Gastroesophageal sphincter (tissue), 4 donors: ENCODE results near the gene PRKAR2A. TPM values are rescaled to one million over a fixed set of nuclear protein-coding genes. Genes with fewer than 3 reads are reported as not detected.

Experiments
- ATAC-seq: fragments of 150-250 bp; one replicate; pipeline ENCODE4 v1.9.1; 2016; ENCODE audit warnings: mild to moderate bottlenecking, moderate library complexity
- H3K27ac ChIP-seq, 4 donors: fragments of 200-600 bp; sonication (generic) in 3 of 4; 1 replicate in 3 of 4; 2 replicates in 1 of 4; pipeline ENCODE4 v1.5.1; 2016 to 2019
- H3K27me3 ChIP-seq: fragments of 200-600 bp; sonication (generic); one replicate; pipeline ENCODE4 v1.5.1; 2019
- H3K36me3 ChIP-seq, 2 donors: fragments of 200-600 bp; sonication (generic); one replicate each; pipeline ENCODE4 v1.5.1; 2019; ENCODE audit warnings: control low read depth in 1 of 2
- H3K4me1 ChIP-seq, 3 donors: fragments of 200-600 bp; sonication (generic); 1 replicate in 2 of 3; 2 replicates in 1 of 3; pipeline ENCODE4 v1.5.1; 2016 to 2019; ENCODE audit warnings: control low read depth in 2 of 3
- H3K4me3 ChIP-seq, 2 donors: fragments of 200-600 bp; sonication (generic); one replicate each; pipeline ENCODE4 v1.5.1; 2019; ENCODE audit warnings: mild to moderate bottlenecking in 1 of 2, moderate library complexity in 1 of 2
- H3K9me3 ChIP-seq, 3 donors: fragments of 200-600 bp; sonication (generic); one replicate each; pipeline ENCODE4 v1.5.1; 2017 to 2019; ENCODE audit warnings: control low read depth in 2 of 3
- CTCF ChIP-seq, 4 experiments: fragments of 200-600 bp in 2 of 4; fragments of 450-650 bp in 2 of 4; sonication (generic) in 1 of 4; IDR thresholded peaks; one replicate each; pipeline ENCODE4 v1.5.1; 2017 to 2019; ENCODE audit warnings: antibody characterized with exemption in 4 of 4, mild to moderate bottlenecking in 2 of 4, moderate library complexity in 2 of 4
- EP300 ChIP-seq: sonication (generic); formaldehyde crosslinking; IDR thresholded peaks from one replicate; pipeline ENCODE4 v1.6.1; 2017; ENCODE audit warnings: antibody characterized with exemption, mild to moderate bottlenecking
- POLR2A ChIP-seq, 2 donors: fragments of 450-650 bp; IDR thresholded peaks; one replicate each; pipeline ENCODE4 v1.6.1; 2017; ENCODE audit warnings: antibody characterized with exemption in 2 of 2, mild to moderate bottlenecking in 2 of 2, moderate library complexity in 1 of 2
- POLR2AphosphoS5 ChIP-seq: sonication (generic); formaldehyde crosslinking; IDR thresholded peaks from one replicate; pipeline ENCODE4 v1.6.1; 2017; ENCODE audit warnings: antibody characterized with exemption
- WGBS, 2 donors: methylation state at CpG; one replicate each; pipeline ENCODE4 v1.1.5; 2018; ENCODE audit warnings: low coverage in 1 of 2; 5-methylcytosine and 5-hydroxymethylcytosine counted together
- total RNA-seq, 4 donors: library from RNA; depleted of rRNA; stranded (reverse); fragments of >200 nt; gene quantifications; one replicate each; pipeline ENCODE4 v1.1.0, GENCODE V29; 2016

Gene PRKAR2A
- total RNA-seq, 4 donors from 2014 or later: 33.7 to 45.0 (median 44.0) TPM

GRCh38 chr3:48877671-48878070 is 30.0 kb upstream of the PRKAR2A start:
- H3K9me3 ChIP-seq: no peaks in the 10 kb centered on the region
- 85 to 100% methylated on average over 1 to 8 of the region's 8 CpGs for WGBS, 2 donors
- no peak for ATAC-seq
- no peak overlapping the region for H3K4me3 ChIP-seq
- H3K27me3 ChIP-seq: no peaks in the 10 kb centered on the region
- H3K4me1 ChIP-seq: no peaks in the 10 kb centered on the region
- H3K27ac ChIP-seq: no peak overlapping the region
- H3K36me3 ChIP-seq: peaks cover 0 to 83% of the 10 kb centered on the region in 2 donors
- TF ChIP-seq POLR2A (IDR thresholded peaks at IDR 0.05): no peak
- no peak for TF ChIP-seq POLR2AphosphoS5
- no peak for TF ChIP-seq EP300
- TF ChIP-seq CTCF (IDR thresholded peaks at IDR 0.05): no peak

GRCh38 chr3:48863122-48863521 is 15.4 kb upstream of the PRKAR2A start:
- no peaks in the 10 kb centered on the region for H3K27me3 ChIP-seq
- no peaks in the 10 kb centered on the region for H3K4me1 ChIP-seq
- TF ChIP-seq POLR2AphosphoS5 (no peak), EP300 (no peak), CTCF (IDR thresholded peaks at IDR 0.05) (no peak), POLR2A (IDR thresholded peaks at IDR 0.05) (no peak)
- no peaks in the 10 kb centered on the region for H3K9me3 ChIP-seq
- no peak overlapping the region for H3K27ac ChIP-seq
- 96 to 100% methylated on average over 2 to 3 of the region's 3 CpGs for WGBS, 2 donors
- peaks cover 0 to 73% of the 10 kb centered on the region in 2 donors for H3K36me3 ChIP-seq
- no peak overlapping the region for H3K4me3 ChIP-seq
- no peak for ATAC-seq

GRCh38 chr3:48859206-48859605 is 11.5 kb upstream of the PRKAR2A start:
- no peak for ATAC-seq
- no peak for TF ChIP-seq POLR2A (IDR thresholded peaks at IDR 0.05)
- no peak for TF ChIP-seq POLR2AphosphoS5
- no peak for TF ChIP-seq EP300
- no peak for TF ChIP-seq CTCF (IDR thresholded peaks at IDR 0.05)
- H3K9me3 ChIP-seq: no peaks in the 10 kb centered on the region
- H3K36me3 ChIP-seq: peaks cover 0 to 78% of the 10 kb centered on the region in 2 donors
- no peaks in the 10 kb centered on the region for H3K27me3 ChIP-seq
- H3K4me1 ChIP-seq: no peaks in the 10 kb centered on the region
- no peak overlapping the region for H3K4me3 ChIP-seq
- 83 to 94% methylated on average over 1 to 2 of the region's 2 CpGs for WGBS, 2 donors
- H3K27ac ChIP-seq: no peak overlapping the region

GRCh38 chr3:48858709-48859108 is 11.0 kb upstream of the PRKAR2A start:
- H3K9me3 ChIP-seq: no peaks in the 10 kb centered on the region
- TF ChIP-seq POLR2A (IDR thresholded peaks at IDR 0.05) (no peak), CTCF (IDR thresholded peaks at IDR 0.05) (no peak), POLR2AphosphoS5 (no peak), EP300 (no peak)
- H3K4me3 ChIP-seq: no peak overlapping the region
- no peaks in the 10 kb centered on the region for H3K4me1 ChIP-seq
- peaks cover 0 to 82% of the 10 kb centered on the region in 2 donors for H3K36me3 ChIP-seq
- 69 to 100% methylated on average over 1 of the region's 2 CpGs for WGBS, 2 donors
- no peaks in the 10 kb centered on the region for H3K27me3 ChIP-seq
- no peak overlapping the region for H3K27ac ChIP-seq
- no peak for ATAC-seq

GRCh38 chr3:48857641-48858040 is 10.0 kb upstream of the PRKAR2A start:
- 56% methylated on average over 2 of the region's 2 CpGs; no CpG with 5 or more reads in 1 of the 2 donors for WGBS, 2 donors
- TF ChIP-seq POLR2A (IDR thresholded peaks at IDR 0.05) (no peak), CTCF (IDR thresholded peaks at IDR 0.05) (no peak), EP300 (no peak), POLR2AphosphoS5 (no peak)
- Histone ChIP-seq H3K4me1 (no peaks in the 10 kb centered on the region), H3K9me3 (no peaks in the 10 kb centered on the region), H3K27ac (no peak overlapping the region), H3K36me3 (peaks cover 0 to 81% of the 10 kb centered on the region in 2 donors), H3K27me3 (no peaks in the 10 kb centered on the region), H3K4me3 (no peak overlapping the region)
- no peak for ATAC-seq
